Spleen (tissue), 7 donors: ENCODE data around the gene TBXAS1.

Experiments used
- CTCF ChIP-seq, 11 experiments: fragments of 200-600 bp in 7 of 11; fragments of 450-650 bp in 4 of 11; sonication (generic) in 4 of 11; IDR thresholded peaks in 8 of 11; conservative IDR thresholded peaks in 3 of 11; 1 replicate in 7 of 11; 2 replicates in 4 of 11; pipeline versions ENCODE4 v1.4.0 to v1.8.0; 2016 to 2021; ENCODE audit warnings: antibody characterized with exemption in 11 of 11, inconsistent platforms in 4 of 11, mild to moderate bottlenecking in 1 of 11
- POLR2A ChIP-seq, 3 donors: fragments of 450-650 bp; IDR thresholded peaks; one replicate each; pipeline ENCODE4 v1.5.1; 2017; ENCODE audit warnings: antibody characterized with exemption in 3 of 3, mild to moderate bottlenecking in 1 of 3
- POLR2AphosphoS5 ChIP-seq, 3 donors: sonication (generic); formaldehyde crosslinking; IDR thresholded peaks; one replicate each; pipeline ENCODE4 v1.5.1; 2017; ENCODE audit warnings: antibody characterized with exemption in 3 of 3
- donor health status: DM: no; HTN: no; CAD: no; lungs with moderate emphysema.
- donor health status: DM: no; HTN: no; CAD: no.
- donor health status: DM: no; HTN: no; CAD: no.

GRCh38 chr7:139829025-139829774, at the start of gene TBXAS1:
- TF ChIP-seq CTCF (IDR thresholded peaks at IDR 0.05 in 8 of 11, conservative IDR thresholded peaks at IDR 0.05 in 3 of 11) = peak in 2 of 11 experiments; percentile 27 to 32
- TF ChIP-seq POLR2A (IDR thresholded peaks at IDR 0.05) = peak in 1 of 3 donors; percentile 51
- TF ChIP-seq POLR2AphosphoS5 (IDR thresholded peaks at IDR 0.05) = peak; percentile 13 to 90 (median 45)
